IMR-90 (cell line): Measurements from ENCODE around the gene LRRC2. TPM values are rescaled to one million over a fixed set of nuclear protein-coding genes. Genes with fewer than 3 reads are reported as not detected.

ENCODE experiments used
- ATAC-seq: fragments of 200-7000 bp; cut with Tn5 transposase; 2 replicates; pipeline ENCODE4 v1.9.1; 2020; ENCODE audit warnings: low read depth, mild to moderate bottlenecking, moderate library complexity
- BruUV-seq: library from RNA; stranded (reverse); fragments of 400-500 nt; replicated peaks from 2 replicates; lab custom pipeline; 2021; lab: Mats Ljungman, UMichigan
- CTCF ChIA-PET: fragments of 300-600 bp; formaldehyde crosslinking; extraction: SDS; loops from one replicate; lab custom pipeline; 2021; ENCODE audit warnings: antibody characterized with exemption; lab: Yijun Ruan, JAX
- POLR2A ChIA-PET: fragments of 300-600 bp; sonication (Branson Sonifier 250); formaldehyde crosslinking; loops from one replicate; lab custom pipeline; 2022; ENCODE audit warnings: antibody characterized with exemption; ENCODE audit not compliant: unreplicated experiment; lab: Charles Lee
- DNase-seq: peaks from one replicate; pipeline ENCODE4 v3.0.0; 2013
- H2AFZ ChIP-seq: replicated peaks from 2 replicates; pipeline ENCODE3; 2013; ENCODE audit warnings: low read length, mild to moderate bottlenecking; ENCODE audit not compliant: poor library complexity
- H2AK5ac ChIP-seq: 2 replicates; pipeline ENCODE4 v1.6.1; 2013; ENCODE audit warnings: low read depth, low read length, inconsistent platforms
- H2AK9ac ChIP-seq: replicated peaks from 2 replicates; pipeline ENCODE3; 2013; ENCODE audit warnings: mild to moderate bottlenecking, low read depth, low read length, moderate library complexity; ENCODE audit not compliant: poor library complexity
- H2BK120ac ChIP-seq: 2 replicates; pipeline ENCODE4 v1.6.1; 2013; ENCODE audit warnings: low read depth, low read length, inconsistent platforms
- H2BK15ac ChIP-seq: 3 replicates; pipeline ENCODE4 v1.6.1; 2013; ENCODE audit warnings: low read depth, low read length, inconsistent platforms
- H2BK20ac ChIP-seq: 2 replicates; pipeline ENCODE4 v1.6.1; 2013; ENCODE audit warnings: low read depth, mild to moderate bottlenecking, inconsistent platforms, low read length, moderate library complexity
- H2BK5ac ChIP-seq: 2 replicates; pipeline ENCODE4 v1.6.1; 2013; ENCODE audit warnings: mild to moderate bottlenecking, low read depth, low read length, inconsistent platforms; ENCODE audit not compliant: poor library complexity, severe bottlenecking
- H3K14ac ChIP-seq: replicated peaks from 2 replicates; pipeline ENCODE4 v1.6.1; 2013; ENCODE audit warnings: low read depth, low read length, inconsistent platforms
- H3K18ac ChIP-seq: 2 replicates; pipeline ENCODE4 v1.6.1; 2013; ENCODE audit warnings: low read depth, low read length, control low read depth
- H3K23ac ChIP-seq: 2 replicates; pipeline ENCODE4 v1.6.1; 2013; ENCODE audit warnings: low read depth, low read length, inconsistent platforms
- H3K27ac ChIP-seq: 2 replicates; pipeline ENCODE4 v1.5.1; 2013; ENCODE audit warnings: mild to moderate bottlenecking, control low read depth, low read length; ENCODE audit not compliant: insufficient read depth
- H3K27me3 ChIP-seq: 2 replicates; pipeline ENCODE4 v1.6.1; 2013; ENCODE audit warnings: low read length; ENCODE audit not compliant: control insufficient read depth, insufficient read depth
- H3K36me3 ChIP-seq: 2 replicates; pipeline ENCODE4 v1.6.1; 2013; ENCODE audit warnings: low read length, mixed read lengths; ENCODE audit not compliant: control insufficient read depth, insufficient read depth
- H3K4ac ChIP-seq: 2 replicates; pipeline ENCODE4 v1.6.1; 2013; ENCODE audit warnings: low read depth, low read length, inconsistent platforms
- H3K4me1 ChIP-seq: 2 replicates; pipeline ENCODE4 v1.6.1; 2013; ENCODE audit warnings: low read length, mixed read lengths; ENCODE audit not compliant: control insufficient read depth, insufficient read depth
- H3K4me2 ChIP-seq: 2 replicates; pipeline ENCODE4 v1.6.1; 2013; ENCODE audit warnings: low read depth, mild to moderate bottlenecking, control low read depth, low read length, moderate library complexity
- H3K4me3 ChIP-seq: 2 replicates; pipeline ENCODE4 v1.5.1; 2013; ENCODE audit warnings: low read depth, mild to moderate bottlenecking, control low read depth, low read length, moderate library complexity; ENCODE audit not compliant: insufficient read depth
- H3K56ac ChIP-seq: 2 replicates; pipeline ENCODE4 v1.6.1; 2013; ENCODE audit warnings: low read length, inconsistent platforms; ENCODE audit not compliant: insufficient read depth; ENCODE audit errors: extremely low read depth
- H3K79me1 ChIP-seq, 2 experiments: 2 replicates each; pipeline ENCODE4 v1.6.1; 2013; ENCODE audit warnings: low read length in 2 of 2, inconsistent platforms in 1 of 2, low read depth in 1 of 2
- H3K9ac ChIP-seq: 2 replicates; pipeline ENCODE4 v1.6.1; 2013; ENCODE audit warnings: low read depth, low read length, control low read depth
- H3K9me1 ChIP-seq: 2 replicates; pipeline ENCODE4 v1.6.1; 2013; ENCODE audit warnings: low read length, inconsistent platforms; ENCODE audit not compliant: insufficient read depth
- H3K9me3 ChIP-seq: 2 replicates; pipeline ENCODE4 v1.6.1; 2013; ENCODE audit warnings: low read length; ENCODE audit not compliant: control insufficient read depth, insufficient read depth
- H4K20me1 ChIP-seq: 2 replicates; pipeline ENCODE4 v1.6.1; 2013; ENCODE audit warnings: low read length, inconsistent platforms; ENCODE audit not compliant: insufficient read depth
- H4K5ac ChIP-seq: 2 replicates; pipeline ENCODE4 v1.6.1; 2013; ENCODE audit warnings: mild to moderate bottlenecking, low read depth, low read length, control low read depth
- H4K8ac ChIP-seq, 2 experiments: 2 replicates each; pipeline ENCODE4 v1.6.1; 2013; ENCODE audit warnings: low read depth in 2 of 2, low read length in 2 of 2, control low read depth in 1 of 2, inconsistent platforms in 1 of 2
- H4K91ac ChIP-seq: 2 replicates; pipeline ENCODE4 v1.6.1; 2013; ENCODE audit warnings: low read depth, low read length, inconsistent platforms; ENCODE audit not compliant: insufficient read depth
- BHLHE40 ChIP-seq: fragments of 150-350 bp; IDR thresholded peaks from 2 replicates; pipeline ENCODE4 v1.6.1; 2016; ENCODE audit warnings: mild to moderate bottlenecking, low read depth, low read length
- CEBPB ChIP-seq: IDR thresholded peaks from 2 replicates; pipeline ENCODE4 v1.6.1; 2012; ENCODE audit warnings: low read depth, low read length, improper control_type of control experiment
- CHD1 ChIP-seq: IDR thresholded peaks from 2 replicates; pipeline ENCODE4 v1.6.1; 2012; ENCODE audit warnings: low read depth, low read length, improper control_type of control experiment
- MAFK ChIP-seq: IDR thresholded peaks from 2 replicates; pipeline ENCODE4 v1.6.1; 2012; ENCODE audit warnings: low read depth, low read length, improper control_type of control experiment
- MAZ ChIP-seq: IDR thresholded peaks from 2 replicates; pipeline ENCODE4 v1.6.1; 2012; ENCODE audit warnings: low read depth, mild to moderate bottlenecking, low read length, improper control_type of control experiment, moderate library complexity, borderline replicate concordance
- MXI1 ChIP-seq: IDR thresholded peaks from 2 replicates; pipeline ENCODE4 v1.6.1; 2012; ENCODE audit warnings: low read depth, mild to moderate bottlenecking, low read length, moderate library complexity, borderline replicate concordance
- NFE2L2 ChIP-seq: fragments of 150-350 bp; IDR thresholded peaks from 2 replicates; pipeline ENCODE4 v1.6.1; 2016; ENCODE audit warnings: low read depth, mild to moderate bottlenecking, low read length
- POLR2A ChIP-seq: IDR thresholded peaks from 2 replicates; pipeline ENCODE4 v1.6.1; 2012; ENCODE audit warnings: mild to moderate bottlenecking, low read depth, low read length
- RAD21 ChIP-seq: IDR thresholded peaks from 2 replicates; pipeline ENCODE4 v1.6.1; 2012; ENCODE audit warnings: low read length, improper control_type of control experiment
- RCOR1 ChIP-seq: IDR thresholded peaks from 2 replicates; pipeline ENCODE4 v1.6.1; 2012; ENCODE audit warnings: mild to moderate bottlenecking, low read length, improper control_type of control experiment; ENCODE audit not compliant: insufficient replicate concordance
- RFX5 ChIP-seq: IDR thresholded peaks from 2 replicates; pipeline ENCODE4 v1.8.0; 2012; ENCODE audit warnings: low read depth, mild to moderate bottlenecking, low read length, moderate library complexity
- SMC3 ChIP-seq: fragments of 150-350 bp; IDR thresholded peaks from 2 replicates; pipeline ENCODE4 v1.6.1; 2016; ENCODE audit warnings: low read depth, mild to moderate bottlenecking, antibody characterized with exemption, low read length, moderate library complexity
- WGBS, 2 experiments: methylation state at CpG; one replicate each; pipeline versions ENCODE4 v1.1.5 to v1.1.7; 2013; ENCODE audit warnings: missing lambda C conversion rate in 2 of 2; ENCODE audit not compliant: insufficient read length in 1 of 2; ENCODE audit errors: extremely low coverage in 2 of 2; 5-methylcytosine and 5-hydroxymethylcytosine counted together
- dilution Hi-C: fragments of 300-500 bp; cut with HindIII; formaldehyde crosslinking; loops from one replicate; pipeline ENCODE4 v1.14.3; 2018; ENCODE audit warnings: low sequenced_read_pairs; ENCODE audit not compliant: unreplicated experiment
- in situ Hi-C: fragments of 300-500 bp; cut with MboI; formaldehyde crosslinking; loops from 3 replicates; pipeline ENCODE4 v1.14.3; 2019; ENCODE audit warnings: low sequenced_read_pairs, inconsistent platforms, mixed read lengths
- intact Hi-C: fragments of 100-400 bp; cut with micrococcal nuclease; formaldehyde crosslinking; loops from 2 replicates; pipeline ENCODE4 v1.10.0; 2022
- polyA plus RNA-seq, 3 experiments: library from polyadenylated mRNA; depleted of rRNA; stranded (reverse); fragments of >200 nt; gene quantifications; 2 replicates each; pipeline ENCODE4 v1.2.3, GENCODE V29; 2012; ENCODE audit warnings: low replicate concordance in 1 of 3
- total RNA-seq: library from RNA; depleted of rRNA; stranded (reverse); fragments of >200 nt; gene quantifications from 2 replicates; pipeline ENCODE4 v1.2.3, GENCODE V29; 2012
- TF ChIP-seq, protein P1 (sequence below): fragments of 150-350 bp; IDR thresholded peaks from 2 replicates; pipeline ENCODE4 v1.6.1; 2016; ENCODE audit warnings: low read depth, mild to moderate bottlenecking, low read length, moderate library complexity, borderline replicate concordance
- TF ChIP-seq, protein P2 (sequence below): conservative IDR thresholded peaks from 2 replicates; pipeline ENCODE4 v1.5.1; 2012; ENCODE audit warnings: mild to moderate bottlenecking, low read depth, low read length, improper control_type of control experiment
- TF ChIP-seq, protein P3 (sequence below): fragments of 150-350 bp; IDR thresholded peaks from 2 replicates; pipeline ENCODE4 v1.6.1; 2017; ENCODE audit warnings: mild to moderate bottlenecking, antibody characterized with exemption, low read length, low read depth

Gene LRRC2
- total and polyA plus RNA-seq, 2 of the 4 experiments (the other 2 are of a cell fraction) = 2.9 to 4.1 TPM

DNA sequence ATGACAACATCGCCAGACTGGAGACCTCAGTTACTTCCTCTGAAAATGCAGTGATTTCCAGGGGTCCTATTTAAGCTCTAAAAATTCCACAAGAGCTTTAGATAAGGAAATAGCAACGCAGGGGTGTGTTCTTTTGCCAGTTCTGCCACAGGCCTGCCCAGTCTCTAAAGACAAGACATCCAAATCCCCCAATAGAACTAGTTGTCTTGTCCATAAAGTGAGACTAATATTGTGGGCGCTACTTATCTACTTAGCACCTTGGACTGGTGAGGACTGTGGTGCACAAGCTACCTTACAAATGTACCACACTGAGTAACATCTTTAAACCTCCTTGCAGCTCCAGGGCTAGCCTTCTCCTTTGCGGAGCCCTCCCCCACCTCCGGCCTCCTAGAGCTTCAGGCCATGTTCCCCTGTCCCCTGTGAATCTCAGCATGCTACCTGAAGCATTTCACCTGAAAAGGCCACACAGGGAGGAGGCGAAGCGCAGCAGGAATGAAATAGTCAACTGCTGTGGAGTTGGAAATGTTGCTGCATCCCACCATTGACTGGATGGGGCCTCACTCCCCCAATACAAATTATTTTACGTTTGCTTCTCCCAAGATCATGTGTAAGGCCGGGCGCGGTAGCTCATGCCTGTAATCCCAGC lies 9.6 kb upstream of the LRRC2 start:
- H3K27me3 ChIP-seq = peaks cover 17% of the 10 kb centered on the region
- in situ Hi-C loops = no loop called here
- H3K56ac ChIP-seq = no peak overlapping the region
- no peak overlapping the region for H3K4ac ChIP-seq
- H4K8ac ChIP-seq = no peak overlapping the region
- H3K9me3 ChIP-seq = no peaks in the 10 kb centered on the region
- H3K9ac ChIP-seq = no peak overlapping the region
- H2AFZ ChIP-seq = no peak overlapping the region
- ChIA-PET POLR2A (no interaction called here), CTCF (no interaction called here)
- H2BK120ac ChIP-seq = no peak overlapping the region
- no peak overlapping the region for H2BK5ac ChIP-seq
- H3K9me1 ChIP-seq = no peaks in the 10 kb centered on the region
- no peaks in the 10 kb centered on the region for H3K79me1 ChIP-seq
- no TSS peak for BruUV-seq
- H3K14ac ChIP-seq = no peak overlapping the region
- H4K91ac ChIP-seq = no peak overlapping the region
- H3K4me3 ChIP-seq = no peak overlapping the region
- H3K23ac ChIP-seq = no peak overlapping the region
- no peak overlapping the region for H3K18ac ChIP-seq
- TF ChIP-seq MAZ = no peak
- no peak for TF ChIP-seq NFE2L2
- TF ChIP-seq CEBPB = no peak
- no peak for TF ChIP-seq SMC3
- TF ChIP-seq CHD1 = no peak
- TF ChIP-seq BHLHE40 = no peak
- no peak for TF ChIP-seq POLR2A
- TF ChIP-seq, protein P1, sequence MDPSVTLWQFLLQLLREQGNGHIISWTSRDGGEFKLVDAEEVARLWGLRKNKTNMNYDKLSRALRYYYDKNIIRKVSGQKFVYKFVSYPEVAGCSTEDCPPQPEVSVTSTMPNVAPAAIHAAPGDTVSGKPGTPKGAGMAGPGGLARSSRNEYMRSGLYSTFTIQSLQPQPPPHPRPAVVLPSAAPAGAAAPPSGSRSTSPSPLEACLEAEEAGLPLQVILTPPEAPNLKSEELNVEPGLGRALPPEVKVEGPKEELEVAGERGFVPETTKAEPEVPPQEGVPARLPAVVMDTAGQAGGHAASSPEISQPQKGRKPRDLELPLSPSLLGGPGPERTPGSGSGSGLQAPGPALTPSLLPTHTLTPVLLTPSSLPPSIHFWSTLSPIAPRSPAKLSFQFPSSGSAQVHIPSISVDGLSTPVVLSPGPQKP = no peak
- TF ChIP-seq MAFK = no peak
- no peak for TF ChIP-seq RFX5
- no peak for TF ChIP-seq RAD21
- no peak for TF ChIP-seq RCOR1
- TF ChIP-seq, protein P2, sequence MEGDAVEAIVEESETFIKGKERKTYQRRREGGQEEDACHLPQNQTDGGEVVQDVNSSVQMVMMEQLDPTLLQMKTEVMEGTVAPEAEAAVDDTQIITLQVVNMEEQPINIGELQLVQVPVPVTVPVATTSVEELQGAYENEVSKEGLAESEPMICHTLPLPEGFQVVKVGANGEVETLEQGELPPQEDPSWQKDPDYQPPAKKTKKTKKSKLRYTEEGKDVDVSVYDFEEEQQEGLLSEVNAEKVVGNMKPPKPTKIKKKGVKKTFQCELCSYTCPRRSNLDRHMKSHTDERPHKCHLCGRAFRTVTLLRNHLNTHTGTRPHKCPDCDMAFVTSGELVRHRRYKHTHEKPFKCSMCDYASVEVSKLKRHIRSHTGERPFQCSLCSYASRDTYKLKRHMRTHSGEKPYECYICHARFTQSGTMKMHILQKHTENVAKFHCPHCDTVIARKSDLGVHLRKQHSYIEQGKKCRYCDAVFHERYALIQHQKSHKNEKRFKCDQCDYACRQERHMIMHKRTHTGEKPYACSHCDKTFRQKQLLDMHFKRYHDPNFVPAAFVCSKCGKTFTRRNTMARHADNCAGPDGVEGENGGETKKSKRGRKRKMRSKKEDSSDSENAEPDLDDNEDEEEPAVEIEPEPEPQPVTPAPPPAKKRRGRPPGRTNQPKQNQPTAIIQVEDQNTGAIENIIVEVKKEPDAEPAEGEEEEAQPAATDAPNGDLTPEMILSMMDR = no peak
- no peak for TF ChIP-seq MXI1
- TF ChIP-seq, protein P3, sequence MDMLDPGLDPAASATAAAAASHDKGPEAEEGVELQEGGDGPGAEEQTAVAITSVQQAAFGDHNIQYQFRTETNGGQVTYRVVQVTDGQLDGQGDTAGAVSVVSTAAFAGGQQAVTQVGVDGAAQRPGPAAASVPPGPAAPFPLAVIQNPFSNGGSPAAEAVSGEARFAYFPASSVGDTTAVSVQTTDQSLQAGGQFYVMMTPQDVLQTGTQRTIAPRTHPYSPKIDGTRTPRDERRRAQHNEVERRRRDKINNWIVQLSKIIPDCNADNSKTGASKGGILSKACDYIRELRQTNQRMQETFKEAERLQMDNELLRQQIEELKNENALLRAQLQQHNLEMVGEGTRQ = no peak
- intact Hi-C loops = no loop called here
- no peak overlapping the region for H2AK5ac ChIP-seq
- no peak overlapping the region for H3K4me2 ChIP-seq
- H2BK20ac ChIP-seq = no peak overlapping the region
- no peak for ATAC-seq
- H4K5ac ChIP-seq = no peak overlapping the region
- H3K27ac ChIP-seq = no peak overlapping the region
- no peak overlapping the region for H2BK15ac ChIP-seq
- dilution Hi-C loops = no loop called here
- DNase-seq = no peak
- no peak overlapping the region for H2AK9ac ChIP-seq
- H3K4me1 ChIP-seq = no peaks in the 10 kb centered on the region
- WGBS, 2 experiments = no CpG with 5 or more reads among the region's 11 CpGs
- no peaks in the 10 kb centered on the region for H3K36me3 ChIP-seq
- H4K20me1 ChIP-seq = no peaks in the 10 kb centered on the region
